Measurements from ENCODE around the gene BPIFB2. TPM values are rescaled to one million over a fixed set of nuclear protein-coding genes. Genes with fewer than 3 reads are reported as not detected.
"Not testable (repeated sequence)": the region's sequence is repeated elsewhere in the genome, so short reads cannot be mapped to it uniquely, and the experiment has no call there.

The BPIFB2 gene
- total RNA-seq, 4 donors from 2014 or later, result not detected

GRCh38 chr20:32973077-32973717, 34.3 kb upstream of the BPIFB2 start:
- no peaks in the 10 kb centered on the region for H3K36me3 ChIP-seq
- no peaks in the 10 kb centered on the region for H3K27me3 ChIP-seq
- no peak overlapping the region for H3K4me3 ChIP-seq
- H3K9me3 ChIP-seq, result peaks cover 0 to 6% (median 0%) of the 10 kb centered on the region in 4 donors
- peaks cover 0 to 34% (median 26%) of the 10 kb centered on the region in 4 donors for H3K4me1 ChIP-seq
- no peak for TF ChIP-seq POLR2A (IDR thresholded peaks at IDR 0.05)
- TF ChIP-seq CTCF (IDR thresholded peaks at IDR 0.05), result no peak
- DNase-seq, result no peak
- H3K27ac ChIP-seq, result peak overlapping the region in 3 of 4 donors; percentile 65 to 74 (median 66)

GRCh38 chr20:32974204-32975064, 33.1 kb upstream of the BPIFB2 start:
- H3K27ac ChIP-seq, H3K4me3 ChIP-seq, H3K36me3 ChIP-seq, H3K9me3 ChIP-seq, DNase-seq, H3K27me3 ChIP-seq: not testable (repeated sequence)
- H3K4me1 ChIP-seq, result peaks cover 0 to 30% (median 26%) of the 10 kb centered on the region in 4 donors

GRCh38 chr20:32975121-32975520, 32.4 kb upstream of the BPIFB2 start:
- H3K27ac ChIP-seq, H3K27me3 ChIP-seq, H3K36me3 ChIP-seq, H3K9me3 ChIP-seq, DNase-seq, H3K4me3 ChIP-seq: not testable (repeated sequence)
- peaks cover 0 to 26% (median 21%) of the 10 kb centered on the region in 4 donors for H3K4me1 ChIP-seq

- no peak for TF ChIP-seq POLR2A (IDR thresholded peaks at IDR 0.05)
- TF ChIP-seq CTCF (IDR thresholded peaks at IDR 0.05), result no peak
- Histone ChIP-seq H3K9me3 (peaks cover 0 to 6% (median 0%) of the 10 kb centered on the region in 4 donors), H3K4me1 (peaks cover 0 to 17% (median 12%) of the 10 kb centered on the region in 4 donors), H3K4me3 (no peak overlapping the region), H3K27me3 (no peaks in the 10 kb centered on the region), H3K36me3 (no peaks in the 10 kb centered on the region), H3K27ac (no peak overlapping the region)
- DNase-seq, result peak in 1 of 3 donors; percentile 35
These were observed 31.5 kb upstream of the BPIFB2 start for GRCh38 chr20:32975698-32976674.

- no peak overlapping the region for H3K27ac ChIP-seq
These were observed 30.8 kb upstream of the BPIFB2 start for GRCh38 chr20:32976746-32977145.

More at GRCh38 chr20:32976746-32977145, 30.8 kb upstream of the BPIFB2 start:
- Histone ChIP-seq H3K4me3 (no peak overlapping the region), H3K9me3 (peaks cover 0 to 6% (median 0%) of the 10 kb centered on the region in 4 donors), H3K27me3 (no peaks in the 10 kb centered on the region), H3K36me3 (no peaks in the 10 kb centered on the region), H3K4me1 (peaks cover 0 to 10% (median 7%) of the 10 kb centered on the region in 4 donors)
- peak in 1 of 3 donors; percentile 43 for DNase-seq
- TF ChIP-seq POLR2A (IDR thresholded peaks at IDR 0.05), result no peak
- no peak for TF ChIP-seq CTCF (IDR thresholded peaks at IDR 0.05)
